ENCODE results near the gene PCSK7.

GRCh38 chr11:117192401-117192875 is 39.4 kb downstream of the PCSK7 start:
- TF ChIP-seq CTCF (IDR thresholded peaks at IDR 0.05) (no peak), POLR2A (IDR thresholded peaks at IDR 0.05) (no peak)

Data from adrenal gland (tissue), 5 donors.